H9 (cell line): ENCODE measurements around the gene COA6. TPM values are rescaled to one million over a fixed set of nuclear protein-coding genes. Genes with fewer than 3 reads are reported as not detected.

Experiments
- DNase-seq: peaks from one replicate; pipeline ENCODE4 v3.0.0-alpha.2; 2017
- H2AFZ ChIP-seq: one replicate; pipeline ENCODE4 v1.6.1; 2013; ENCODE audit warnings: mild to moderate bottlenecking, low read length, control low read depth, moderate library complexity
- H2AK5ac ChIP-seq: 2 replicates; pipeline ENCODE4 v1.6.1; 2013; ENCODE audit warnings: low read length, control low read depth, mixed read lengths; ENCODE audit not compliant: insufficient read length
- H2BK120ac ChIP-seq: one replicate; pipeline ENCODE4 v1.6.1; 2013; ENCODE audit warnings: low read depth, mild to moderate bottlenecking, low read length, control low read depth, inconsistent platforms; ENCODE audit not compliant: poor library complexity, severe bottlenecking
- H2BK12ac ChIP-seq: 2 replicates; pipeline ENCODE4 v1.6.1; 2013; ENCODE audit warnings: low read length, control low read depth, mixed read lengths, low read depth; ENCODE audit not compliant: insufficient read length
- H2BK15ac ChIP-seq: 2 replicates; pipeline ENCODE4 v1.6.1; 2013; ENCODE audit warnings: low read depth, low read length, control low read depth
- H2BK20ac ChIP-seq: one replicate; pipeline ENCODE4 v1.6.1; 2013; ENCODE audit warnings: low read depth, mild to moderate bottlenecking, low read length, control low read depth, inconsistent platforms; ENCODE audit not compliant: poor library complexity, severe bottlenecking
- H2BK5ac ChIP-seq: 2 replicates; pipeline ENCODE4 v1.6.1; 2013; ENCODE audit warnings: low read length, control low read depth, mixed read lengths; ENCODE audit not compliant: insufficient read length
- H3K14ac ChIP-seq: 2 replicates; pipeline ENCODE4 v1.6.1; 2013; ENCODE audit warnings: low read length, control low read depth; ENCODE audit not compliant: insufficient read depth
- H3K18ac ChIP-seq: 2 replicates; pipeline ENCODE4 v1.6.1; 2013; ENCODE audit warnings: low read depth, mild to moderate bottlenecking, mixed read lengths, low read length, control low read depth; ENCODE audit not compliant: insufficient read length
- H3K23ac ChIP-seq: 2 replicates; pipeline ENCODE4 v1.6.1; 2013; ENCODE audit warnings: low read length, control low read depth, mixed read lengths, low read depth; ENCODE audit not compliant: insufficient read length
- H3K23me2 ChIP-seq: 2 replicates; pipeline ENCODE4 v1.6.1; 2013; ENCODE audit warnings: low read depth, mild to moderate bottlenecking, mixed read lengths, low read length, control low read depth; ENCODE audit not compliant: insufficient read length, poor library complexity, severe bottlenecking
- H3K27ac ChIP-seq: 2 replicates; pipeline ENCODE4 v1.5.1; 2013; ENCODE audit warnings: low read length, control low read depth, mixed read lengths, low read depth; ENCODE audit not compliant: insufficient read length
- H3K27me3 ChIP-seq: 2 replicates; pipeline ENCODE4 v1.6.1; 2013; ENCODE audit warnings: low read length, control low read depth, inconsistent platforms; ENCODE audit not compliant: insufficient read depth
- H3K4ac ChIP-seq: 2 replicates; pipeline ENCODE4 v1.6.1; 2013; ENCODE audit warnings: low read depth, mild to moderate bottlenecking, control low read depth, inconsistent platforms, low read length, moderate library complexity
- H3K4me1 ChIP-seq: 2 replicates; pipeline ENCODE4 v1.6.1; 2013; ENCODE audit warnings: low read length, control low read depth, inconsistent platforms; ENCODE audit not compliant: insufficient read depth
- H3K4me2 ChIP-seq: 2 replicates; pipeline ENCODE4 v1.6.1; 2013; ENCODE audit warnings: low read length, control low read depth, mixed read lengths; ENCODE audit not compliant: insufficient read length, insufficient read depth
- H3K56ac ChIP-seq: 2 replicates; pipeline ENCODE4 v1.6.1; 2013; ENCODE audit warnings: low read depth, mild to moderate bottlenecking, mixed read lengths, low read length, control low read depth; ENCODE audit not compliant: insufficient read length
- H3K79me1 ChIP-seq: 2 replicates; pipeline ENCODE4 v1.6.1; 2013; ENCODE audit warnings: low read depth, mild to moderate bottlenecking, moderate library complexity, low read length, control low read depth, inconsistent platforms; ENCODE audit not compliant: insufficient read depth, poor library complexity, severe bottlenecking
- H3K79me2 ChIP-seq: 2 replicates; pipeline ENCODE4 v1.6.1; 2013; ENCODE audit warnings: low read length, control low read depth, inconsistent platforms; ENCODE audit not compliant: insufficient read depth
- H3K9ac ChIP-seq: 2 replicates; pipeline ENCODE4 v1.6.1; 2013; ENCODE audit warnings: low read length, control low read depth, mixed read lengths; ENCODE audit not compliant: insufficient read length; ENCODE audit errors: extremely low read depth
- H3K9me3 ChIP-seq: one replicate; pipeline ENCODE4 v1.6.1; 2013; ENCODE audit warnings: low read depth, low read length, inconsistent platforms; ENCODE audit not compliant: control insufficient read depth
- H3T11ph ChIP-seq: one replicate; pipeline ENCODE4 v1.6.1; 2013; ENCODE audit warnings: mild to moderate bottlenecking, low read length, control low read depth, inconsistent platforms
- H4K20me1 ChIP-seq: one replicate; pipeline ENCODE4 v1.6.1; 2013; ENCODE audit not compliant: control insufficient read depth, insufficient read length, insufficient read depth
- H4K5ac ChIP-seq: 2 replicates; pipeline ENCODE4 v1.6.1; 2013; ENCODE audit warnings: low read depth, mild to moderate bottlenecking, mixed read lengths, low read length, control low read depth; ENCODE audit not compliant: insufficient read length
- H4K8ac ChIP-seq: replicated peaks from 2 replicates; pipeline ENCODE4 v1.6.1; 2013; ENCODE audit warnings: low read length, control low read depth, mixed read lengths, low read depth; ENCODE audit not compliant: insufficient read length
- H4K91ac ChIP-seq: 2 replicates; pipeline ENCODE4 v1.6.1; 2013; ENCODE audit warnings: low read depth, mild to moderate bottlenecking, moderate library complexity, mixed read lengths, low read length, control low read depth; ENCODE audit not compliant: insufficient read length
- H3K27ac Mint-ChIP-seq, 3 experiments: 2 replicates in 2 of 3; 3 replicates in 1 of 3; pipeline ENCODE4 v1.8.0; 2020 to 2021; ENCODE audit warnings: mixed read lengths in 3 of 3, mild to moderate bottlenecking in 1 of 3, moderate library complexity in 1 of 3
- H3K27me3 Mint-ChIP-seq: 2 replicates; pipeline ENCODE4 v1.8.0; 2021; ENCODE audit warnings: low read depth, mild to moderate bottlenecking, moderate library complexity, mixed read lengths
- H3K36me3 Mint-ChIP-seq, 3 experiments: 2 replicates in 2 of 3; 3 replicates in 1 of 3; pipeline ENCODE4 v1.8.0; 2020 to 2021; ENCODE audit warnings: low read depth in 3 of 3, mixed read lengths in 3 of 3; ENCODE audit not compliant: insufficient read depth in 1 of 3
- H3K4me1 Mint-ChIP-seq, 2 experiments: 2 replicates each; pipeline ENCODE4 v1.8.0; 2020; ENCODE audit warnings: mixed read lengths in 2 of 2
- H3K4me3 Mint-ChIP-seq, 2 experiments: 2 replicates in 1 of 2; 3 replicates in 1 of 2; pipeline ENCODE4 v1.8.0; 2020 to 2021; ENCODE audit warnings: mild to moderate bottlenecking in 2 of 2, mixed read lengths in 2 of 2, moderate library complexity in 1 of 2
- H3K9me3 Mint-ChIP-seq, 2 experiments: 2 replicates in 1 of 2; 3 replicates in 1 of 2; pipeline ENCODE4 v1.8.0; 2020; ENCODE audit warnings: mild to moderate bottlenecking in 2 of 2, mixed read lengths in 2 of 2, moderate library complexity in 1 of 2
- CTCF ChIP-seq: fragments of 200-600 bp; sonication (generic); conservative IDR thresholded peaks from 3 replicates; pipeline ENCODE4 v1.8.0; 2021; ENCODE audit warnings: antibody characterized with exemption, mild to moderate bottlenecking
- total RNA-seq: library from RNA; stranded (reverse); gene quantifications from 2 replicates; pipeline ENCODE4 v1.2.1, GENCODE V29; 2021

The COA6 gene
- total RNA-seq, 1 experiment from 2014 or later: 42.3 TPM

GRCh38 chr1:234400773-234401172, 27.5 kb downstream of the COA6 start:
- Histone ChIP-seq H2BK5ac (no peak overlapping the region), H2AFZ (no peak overlapping the region), H3T11ph (no peak overlapping the region), H3K79me1 (no peaks in the 10 kb centered on the region), H2BK12ac (no peak overlapping the region), H4K20me1 (no peaks in the 10 kb centered on the region), H3K23ac (no peak overlapping the region), H3K79me2 (no peaks in the 10 kb centered on the region), H3K56ac (no peak overlapping the region), H3K4ac (no peak overlapping the region), H2BK20ac (no peak overlapping the region), H3K14ac (no peak overlapping the region), H3K27ac (no peak overlapping the region), H3K18ac (no peak overlapping the region), H4K8ac (no peak overlapping the region), H4K91ac (no peak overlapping the region), H2BK120ac (no peak overlapping the region), H2AK5ac (no peak overlapping the region), H3K4me2 (no peak overlapping the region), H4K5ac (no peak overlapping the region), H3K9me3 (no peaks in the 10 kb centered on the region), H3K4me1 (no peaks in the 10 kb centered on the region), H2BK15ac (no peak overlapping the region), H3K23me2 (no peaks in the 10 kb centered on the region), H3K9ac (no peak overlapping the region), H3K27me3 (no peaks in the 10 kb centered on the region)
- H3K27me3 Mint-ChIP-seq: no peaks in the 10 kb centered on the region; the same call in 1 of the 2 replicates
- no peak for DNase-seq
- no peaks in the 10 kb centered on the region for H3K4me1 Mint-ChIP-seq
- H3K27ac Mint-ChIP-seq: no peak overlapping the region
- H3K4me3 Mint-ChIP-seq: no peak overlapping the region
- H3K9me3 Mint-ChIP-seq: peaks cover 3 to 4% of the 10 kb centered on the region in 2 experiments; a peak in 3 of 5 replicates
- H3K36me3 Mint-ChIP-seq: peaks cover 4 to 19% (median 14%) of the 10 kb centered on the region in 3 experiments
- no peak for TF ChIP-seq CTCF
